Measurements from ENCODE around the gene ADGRV1.
"Not testable (repeated sequence)": the region's sequence is repeated elsewhere in the genome, so short reads cannot be mapped to it uniquely, and the experiment has no call there.

Gene ADGRV1

DNA sequence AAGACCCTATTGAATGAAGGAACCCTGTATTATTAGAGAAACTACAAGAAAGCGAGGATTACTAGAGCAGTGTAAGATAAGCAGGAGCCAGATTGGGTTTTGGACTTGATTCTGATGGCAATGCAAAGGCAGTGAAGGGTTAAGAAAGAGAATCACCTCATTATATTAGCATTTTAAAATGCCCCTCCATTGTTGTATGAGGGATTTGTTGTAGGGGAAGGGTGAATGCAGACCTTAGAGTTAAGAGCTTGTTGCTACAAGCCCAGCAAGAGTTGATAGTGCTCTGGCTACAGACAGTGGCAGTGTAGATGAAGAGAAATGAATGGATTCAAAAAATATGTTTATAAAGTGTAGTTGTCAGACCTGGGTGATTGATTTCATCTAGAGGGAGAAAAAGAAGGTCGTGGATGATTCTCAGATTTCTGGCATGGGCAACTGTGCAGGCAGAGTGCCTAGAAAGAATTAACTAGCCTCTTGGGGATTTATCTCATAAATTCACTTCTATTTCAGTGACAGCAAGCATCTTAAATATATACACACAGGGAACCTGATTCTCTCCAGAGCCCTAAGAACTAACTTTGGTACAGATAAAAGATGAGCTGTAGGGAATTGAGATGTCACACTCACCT is 479.7 kb downstream of the ADGRV1 start:
- no peak for DNase-seq

GRCh38 chr5:91041132-91041531 is 482.5 kb downstream of the ADGRV1 start:
- not testable (repeated sequence) for DNase-seq

GRCh38 chr5:91042247-91042935 is 483.8 kb downstream of the ADGRV1 start:
- no peak for DNase-seq

- no peak for DNase-seq
These were observed 484.3 kb downstream of the ADGRV1 start for GRCh38 chr5:91042936-91043255.

DNA sequence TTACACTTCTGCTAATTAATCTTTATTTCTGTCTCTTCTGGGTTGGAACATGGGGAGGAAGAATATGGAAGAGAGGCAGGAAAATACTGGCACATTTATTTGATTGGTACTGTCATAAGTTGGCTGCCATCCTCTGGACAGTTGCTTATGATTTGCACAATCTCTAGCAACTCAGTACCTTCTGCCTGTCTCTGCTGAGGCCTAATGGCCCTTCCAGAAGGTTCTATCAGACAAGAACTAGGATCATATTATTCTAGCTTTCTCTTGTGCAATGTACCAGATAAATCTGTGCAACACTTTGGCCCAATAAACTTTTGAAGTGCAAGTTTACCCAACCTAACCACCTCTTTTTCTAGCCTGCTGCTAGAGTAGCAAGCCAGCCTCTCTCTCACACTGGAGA is 489.5 kb downstream of the ADGRV1 start:
- DNase-seq, result no peak

DNA sequence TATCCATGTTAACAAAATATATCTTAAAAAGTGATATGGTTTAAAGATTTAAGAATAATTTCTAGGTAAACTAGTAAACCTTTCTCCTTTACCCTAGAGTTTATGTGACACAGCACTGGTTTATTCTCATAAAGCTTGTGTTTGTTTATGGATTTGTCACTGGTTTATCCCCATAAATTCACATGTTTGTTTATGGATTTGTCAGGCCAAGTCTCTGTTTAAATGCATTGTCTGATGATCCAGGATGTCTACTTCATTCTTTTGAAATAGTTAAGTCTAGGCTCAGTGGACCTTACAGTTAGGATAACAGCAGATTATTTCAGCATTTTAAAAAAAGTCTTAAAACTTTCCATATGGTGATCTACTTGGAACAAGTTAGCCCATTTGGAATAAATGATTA is 490.5 kb downstream of the ADGRV1 start:
- no peak for DNase-seq

DNA sequence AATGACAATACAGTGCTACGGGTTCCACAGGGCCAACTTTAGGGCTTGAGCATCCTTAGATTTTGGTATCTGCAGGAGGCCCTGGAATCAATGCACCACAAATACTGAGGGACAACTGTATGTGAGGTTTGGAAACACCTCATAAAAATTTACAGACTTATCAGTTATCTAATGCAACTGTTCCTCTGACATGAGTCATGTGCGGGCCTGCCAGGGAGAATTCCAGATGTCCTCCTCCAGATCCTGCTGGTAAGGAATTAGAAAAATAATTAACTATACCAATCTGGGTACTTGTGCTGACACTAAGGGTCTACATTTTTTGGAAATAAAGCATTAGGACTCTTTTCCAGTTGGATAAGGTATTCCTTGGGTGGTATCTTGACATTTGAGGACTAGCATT is 491.2 kb downstream of the ADGRV1 start:
- no peak for DNase-seq

GRCh38 chr5:91052411-91052810 is 493.8 kb downstream of the ADGRV1 start:
- DNase-seq, result not testable (repeated sequence)

DNA sequence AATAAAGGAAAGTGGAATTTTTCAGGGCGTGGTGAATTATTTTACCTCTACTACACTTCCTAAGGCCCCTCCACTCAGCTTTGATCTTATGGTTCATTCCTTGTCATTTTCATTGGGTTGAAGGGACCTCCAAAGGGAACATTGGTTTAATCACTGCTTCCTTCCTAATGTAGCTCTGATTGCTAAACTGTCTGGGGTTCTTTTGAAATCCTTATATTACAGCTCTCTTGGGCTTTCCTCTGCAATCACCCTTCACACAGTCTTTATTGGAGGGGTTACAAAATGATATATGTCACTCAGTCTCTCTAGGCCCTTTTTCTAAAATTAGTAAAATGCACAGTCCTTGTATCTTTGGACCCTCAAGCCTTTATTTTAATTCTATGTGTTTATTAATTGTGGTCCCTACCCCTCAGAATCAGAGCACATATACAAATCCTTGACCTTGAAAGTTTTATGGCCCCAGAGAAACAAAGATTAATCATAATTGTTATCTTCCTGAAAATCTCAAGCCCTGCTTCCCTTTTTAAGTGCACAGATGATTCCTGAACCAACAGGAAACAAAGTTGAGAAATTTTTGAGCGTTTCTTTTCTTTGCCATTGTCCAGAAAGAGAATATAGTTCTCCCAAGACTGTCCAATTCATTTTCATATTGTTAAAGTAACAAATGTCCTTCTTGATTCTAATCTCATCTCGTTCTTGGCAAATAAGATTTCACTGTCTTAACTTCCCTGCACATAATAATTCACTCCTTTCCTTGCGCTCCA is 494.6 kb downstream of the ADGRV1 start:
- DNase-seq, result no peak

DNA sequence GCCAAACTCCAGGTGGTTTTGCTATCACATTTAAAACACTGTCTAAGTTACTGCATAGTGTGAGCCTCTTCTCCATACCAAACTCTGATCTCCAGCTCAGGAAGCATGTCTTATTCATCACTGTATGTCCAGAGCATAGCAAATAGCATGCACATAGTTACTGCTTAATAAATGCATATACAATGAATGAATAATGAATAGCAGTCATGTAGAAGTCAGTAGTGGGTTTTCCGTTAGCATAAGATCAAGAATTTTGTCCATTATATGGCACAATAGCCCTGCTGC is 495.1 kb downstream of the ADGRV1 start:
- DNase-seq, result no peak

GRCh38 chr5:91058155-91058554 is 499.6 kb downstream of the ADGRV1 start:
- no peak for DNase-seq

GRCh38 chr5:91058575-91058974 is 500.0 kb downstream of the ADGRV1 start:
- DNase-seq, result no peak

DNA sequence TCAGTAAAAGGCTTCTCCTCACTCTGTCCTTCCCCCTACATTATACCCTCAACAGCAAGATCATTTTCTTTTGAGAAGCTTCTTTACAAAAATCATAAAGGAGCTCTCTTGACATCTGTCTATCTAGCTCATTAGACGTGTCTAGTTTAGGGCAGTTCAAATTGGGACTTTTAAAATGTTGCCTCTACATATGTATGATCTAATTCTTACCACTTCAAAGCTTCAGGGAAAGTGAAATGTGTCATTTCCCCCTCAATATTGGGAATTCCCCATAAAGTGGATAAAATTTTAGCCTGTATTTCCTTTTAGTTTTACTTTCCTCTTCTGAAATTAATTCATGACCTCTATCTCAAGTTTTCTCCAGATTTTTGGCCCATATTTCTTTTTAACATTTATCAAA is 500.8 kb downstream of the ADGRV1 start:
- DNase-seq, result no peak

GRCh38 chr5:91061094-91061493 is 502.5 kb downstream of the ADGRV1 start:
- DNase-seq, result no peak

DNA sequence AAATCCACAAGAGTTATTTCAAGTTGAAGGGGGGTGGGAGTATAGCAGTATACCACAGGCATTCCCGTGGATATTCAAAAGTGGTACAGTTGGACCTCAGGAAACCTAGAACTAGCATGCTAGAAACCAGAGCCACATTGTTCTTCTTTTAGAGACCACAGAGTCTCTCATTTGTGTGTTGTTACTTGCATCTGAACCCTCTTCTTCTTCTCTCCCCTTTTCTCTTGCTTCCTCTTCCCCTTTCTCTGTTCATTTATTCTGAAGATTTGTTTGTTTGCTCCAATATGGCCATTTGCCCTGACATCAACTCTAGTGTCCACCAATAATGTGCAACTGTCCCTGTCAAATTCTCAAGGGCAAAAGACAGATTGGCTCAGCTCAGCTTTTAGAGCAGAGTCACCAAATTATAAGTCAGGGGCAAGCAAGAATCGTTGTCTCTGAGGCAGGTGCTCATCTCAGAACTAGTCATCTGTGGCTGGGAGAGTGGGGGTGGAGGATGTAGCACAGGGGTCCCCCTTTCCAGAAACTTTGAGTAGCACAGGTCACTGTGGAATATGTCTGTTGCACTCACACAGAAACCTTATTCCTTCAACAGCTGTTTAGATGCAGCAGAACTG is 503.5 kb downstream of the ADGRV1 start:
- no peak for DNase-seq

- not testable (repeated sequence) for DNase-seq
These were observed 504.6 kb downstream of the ADGRV1 start for GRCh38 chr5:91063098-91063690.

- DNase-seq, result no peak
These were observed 506.9 kb downstream of the ADGRV1 start for GRCh38 chr5:91065496-91065895.

- no peak for DNase-seq
These were observed 510.8 kb downstream of the ADGRV1 start for GRCh38 chr5:91069364-91069763.

GRCh38 chr5:91070761-91071550 is 512.4 kb downstream of the ADGRV1 start:
- DNase-seq, result no peak

GRCh38 chr5:91072881-91073280 is 514.3 kb downstream of the ADGRV1 start:
- no peak for DNase-seq

DNA sequence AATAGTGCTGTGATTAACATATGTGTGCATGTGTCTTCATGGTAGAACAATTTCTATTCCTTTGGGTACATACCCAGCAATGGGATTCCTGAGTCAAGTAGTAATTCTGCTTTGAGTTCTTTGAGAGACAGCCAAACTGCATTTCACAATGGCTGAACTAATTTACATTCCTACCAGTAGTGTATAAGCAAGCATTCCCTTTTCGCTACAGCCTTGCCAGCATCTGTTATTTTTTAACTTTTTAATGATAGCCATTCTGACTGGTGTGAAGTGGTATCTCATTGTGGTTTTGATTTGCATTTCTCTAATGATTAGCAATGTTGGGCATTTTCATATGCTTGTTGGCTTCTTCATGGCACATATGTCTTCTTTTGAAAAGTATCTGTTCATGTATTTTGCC is 516.0 kb downstream of the ADGRV1 start:
- DNase-seq, result no peak

GRCh38 chr5:91076138-91076537 is 517.5 kb downstream of the ADGRV1 start:
- DNase-seq, result no peak

- DNase-seq, result no peak
These were observed 519.0 kb downstream of the ADGRV1 start for GRCh38 chr5:91077623-91078022.

All from CD4-positive, alpha-beta T cell treated with Interleukin-17A for 4 hours (primary cell).